Measurements from ENCODE around the gene AACS. TPM values are rescaled to one million over a fixed set of nuclear protein-coding genes. Genes with fewer than 3 reads are reported as not detected.
A peak's percentile ranks its signal among the peaks of the same experiment; 100 is the strongest.

The AACS gene
- polyA plus RNA-seq, 1 donor, result 19.1 TPM

DNA sequence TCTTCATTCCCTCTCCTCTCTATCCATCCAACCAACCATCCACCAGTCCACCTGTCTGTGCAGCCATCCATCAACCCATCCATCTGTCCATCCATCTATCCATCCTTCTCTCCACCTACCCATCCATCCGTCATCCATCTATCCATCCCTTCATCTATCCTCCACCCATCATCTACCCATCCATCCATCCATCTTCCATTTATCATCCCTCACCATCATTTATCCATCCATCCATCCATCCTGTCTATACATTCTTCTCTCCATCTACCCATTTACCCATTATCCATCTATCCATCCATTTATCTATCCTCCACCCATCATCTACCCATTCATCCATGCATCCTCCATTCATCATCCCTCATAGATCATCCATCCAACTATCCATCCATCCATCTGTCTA, 24.4 kb downstream of the AACS start:
- Histone ChIP-seq H3K4me1 (ENCODE audit: control insufficient read depth, insufficient read depth, low read length) (peaks cover 18% of the 10 kb centered on the region), H3K4me3 (ENCODE audit: low read length) (no peak overlapping the region), H3K27me3 (ENCODE audit: control insufficient read depth, insufficient read depth, low read length) (no peaks in the 10 kb centered on the region), H3K27ac (ENCODE audit: low read length) (no peak overlapping the region), H3K36me3 (ENCODE audit: control insufficient read depth, insufficient read depth, low read length) (peaks cover 50% of the 10 kb centered on the region), H3K9me3 (ENCODE audit: control insufficient read depth, low read depth, low read length) (no peaks in the 10 kb centered on the region)
- 100% methylated on average over 1 of the region's 1 CpG for WGBS (ENCODE audit: insufficient coverage, low lambda C conversion rate)
- DNase-seq, result no peak

- Histone ChIP-seq H3K27ac (ENCODE audit: low read length) (no peak overlapping the region), H3K4me3 (ENCODE audit: low read length) (no peak overlapping the region), H3K4me1 (ENCODE audit: control insufficient read depth, insufficient read depth, low read length) (peaks cover 18% of the 10 kb centered on the region), H3K27me3 (ENCODE audit: control insufficient read depth, insufficient read depth, low read length) (no peaks in the 10 kb centered on the region), H3K9me3 (ENCODE audit: control insufficient read depth, low read depth, low read length) (no peaks in the 10 kb centered on the region), H3K36me3 (ENCODE audit: control insufficient read depth, insufficient read depth, low read length) (peaks cover 49% of the 10 kb centered on the region)
- 100% methylated on average over 2 of the region's 3 CpGs for WGBS (ENCODE audit: insufficient coverage, low lambda C conversion rate)
- no peak for DNase-seq
These were observed 25.2 kb downstream of the AACS start for GRCh38 chr12:125090437-125090836.

- H3K27me3 ChIP-seq (ENCODE audit: control insufficient read depth, insufficient read depth, low read length), result no peaks in the 10 kb centered on the region
- no CpG with 5 or more reads among the region's 18 CpGs for WGBS (ENCODE audit: insufficient coverage, low lambda C conversion rate)
- peaks cover 18% of the 10 kb centered on the region for H3K4me1 ChIP-seq (ENCODE audit: control insufficient read depth, insufficient read depth, low read length)
- DNase-seq, result no peak
- no peak overlapping the region for H3K27ac ChIP-seq (ENCODE audit: low read length)
- H3K9me3 ChIP-seq (ENCODE audit: control insufficient read depth, low read depth, low read length), result no peaks in the 10 kb centered on the region
- H3K4me3 ChIP-seq (ENCODE audit: low read length), result no peak overlapping the region
- H3K36me3 ChIP-seq (ENCODE audit: control insufficient read depth, insufficient read depth, low read length), result peaks cover 48% of the 10 kb centered on the region
These were observed 26.2 kb downstream of the AACS start for GRCh38 chr12:125091401-125091800.

DNA sequence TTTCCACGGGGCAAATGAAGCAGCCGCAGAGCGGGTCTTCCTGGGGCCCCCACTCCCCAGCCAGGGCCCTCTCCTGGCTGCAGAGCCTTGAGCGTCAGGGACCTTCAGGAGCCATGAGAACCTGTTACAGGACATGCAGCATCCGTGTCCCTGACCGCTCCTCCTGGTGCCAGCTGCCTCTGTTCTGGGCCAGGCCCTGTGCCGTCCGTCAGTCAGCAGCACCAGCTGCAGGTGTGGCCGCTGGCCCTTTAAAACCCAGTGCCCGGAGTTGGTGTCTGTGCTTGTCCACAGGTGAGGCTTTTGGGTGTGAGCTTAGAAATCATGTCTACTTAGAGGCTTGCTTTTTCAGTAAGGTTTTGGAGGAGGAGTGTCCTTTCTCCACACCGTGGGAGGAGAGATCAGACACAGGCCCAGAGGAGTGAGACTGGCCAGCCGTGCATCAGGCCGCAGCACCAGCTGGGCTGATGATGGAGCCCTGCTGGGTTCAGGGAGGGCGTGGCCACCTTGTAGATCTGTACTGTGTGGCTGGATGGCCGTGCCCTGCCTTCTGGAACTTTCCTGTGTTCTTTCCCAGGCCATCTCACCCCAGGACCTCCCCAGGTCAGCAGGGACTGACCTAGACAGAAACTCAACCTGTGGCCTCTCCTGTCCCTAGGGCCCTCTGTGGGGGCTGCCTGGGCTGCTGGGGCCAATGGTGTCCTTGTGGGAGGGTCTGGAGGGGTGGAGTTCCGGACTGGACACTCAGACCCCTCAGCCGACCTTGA, 27.1 kb downstream of the AACS start:
- no peaks in the 10 kb centered on the region for H3K27me3 ChIP-seq (ENCODE audit: control insufficient read depth, insufficient read depth, low read length)
- no peak overlapping the region for H3K4me3 ChIP-seq (ENCODE audit: low read length)
- no peaks in the 10 kb centered on the region for H3K9me3 ChIP-seq (ENCODE audit: control insufficient read depth, low read depth, low read length)
- H3K36me3 ChIP-seq (ENCODE audit: control insufficient read depth, insufficient read depth, low read length), result peaks cover 40% of the 10 kb centered on the region
- no peak overlapping the region for H3K27ac ChIP-seq (ENCODE audit: low read length)
- WGBS (ENCODE audit: insufficient coverage, low lambda C conversion rate), result no CpG with 5 or more reads among the region's 17 CpGs
- DNase-seq, result no peak
- H3K4me1 ChIP-seq (ENCODE audit: control insufficient read depth, insufficient read depth, low read length), result peaks cover 18% of the 10 kb centered on the region

DNA sequence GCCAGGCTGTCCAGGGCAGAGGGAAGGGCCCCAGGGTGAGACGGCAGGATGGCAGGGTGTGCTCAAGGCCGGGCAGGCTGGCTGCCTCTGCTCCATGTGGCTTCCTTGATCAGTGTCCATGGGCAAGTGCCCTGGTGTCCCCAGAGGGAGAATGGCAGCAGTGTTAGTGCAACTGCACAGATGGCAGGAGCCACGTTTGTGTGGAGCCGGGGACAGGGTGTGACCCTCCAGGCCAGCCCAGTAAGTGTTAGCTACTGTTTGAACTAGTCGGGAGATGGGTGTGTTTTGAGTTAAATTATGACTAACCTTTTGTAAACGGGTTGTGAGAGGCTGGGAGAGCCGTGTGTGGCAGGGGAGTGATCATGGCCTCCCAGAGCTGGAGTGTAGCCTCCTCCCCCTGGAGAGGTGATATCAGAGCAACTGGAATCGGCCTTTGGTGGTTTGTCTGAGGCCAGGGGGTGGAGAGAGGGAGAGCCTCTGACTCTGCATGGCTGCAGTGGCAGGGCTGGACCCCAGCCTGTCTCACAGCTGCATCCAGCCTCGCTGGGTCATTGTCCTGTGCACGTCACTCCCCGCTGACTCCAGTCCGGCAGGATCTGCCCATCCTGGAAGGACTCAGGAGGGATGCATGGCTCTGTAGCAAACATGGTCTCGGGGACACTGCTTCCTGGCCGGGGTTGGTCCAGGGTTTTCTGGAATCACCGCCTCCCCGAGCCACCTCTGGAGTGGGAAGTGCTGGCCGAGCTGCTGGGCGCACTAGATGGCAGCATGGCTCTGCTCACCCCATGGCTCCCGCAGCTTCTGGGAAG, 27.8 kb downstream of the AACS start:
- Histone ChIP-seq H3K4me1 (ENCODE audit: control insufficient read depth, insufficient read depth, low read length) (peaks cover 18% of the 10 kb centered on the region), H3K4me3 (ENCODE audit: low read length) (no peak overlapping the region), H3K9me3 (ENCODE audit: control insufficient read depth, low read depth, low read length) (no peaks in the 10 kb centered on the region), H3K27ac (ENCODE audit: low read length) (no peak overlapping the region), H3K36me3 (ENCODE audit: control insufficient read depth, insufficient read depth, low read length) (peaks cover 35% of the 10 kb centered on the region), H3K27me3 (ENCODE audit: control insufficient read depth, insufficient read depth, low read length) (no peaks in the 10 kb centered on the region)
- no CpG with 5 or more reads among the region's 19 CpGs for WGBS (ENCODE audit: insufficient coverage, low lambda C conversion rate)
- DNase-seq, result peak; percentile 42 to 78

GRCh38 chr12:125093681-125094330, 28.6 kb downstream of the AACS start:
- Histone ChIP-seq H3K4me3 (ENCODE audit: low read length) (no peak overlapping the region), H3K27me3 (ENCODE audit: control insufficient read depth, insufficient read depth, low read length) (no peaks in the 10 kb centered on the region), H3K36me3 (ENCODE audit: control insufficient read depth, insufficient read depth, low read length) (peaks cover 35% of the 10 kb centered on the region), H3K4me1 (ENCODE audit: control insufficient read depth, insufficient read depth, low read length) (peaks cover 18% of the 10 kb centered on the region), H3K27ac (ENCODE audit: low read length) (no peak overlapping the region), H3K9me3 (ENCODE audit: control insufficient read depth, low read depth, low read length) (no peaks in the 10 kb centered on the region)
- no CpG with 5 or more reads among the region's 26 CpGs for WGBS (ENCODE audit: insufficient coverage, low lambda C conversion rate)
- DNase-seq, result no peak

DNA sequence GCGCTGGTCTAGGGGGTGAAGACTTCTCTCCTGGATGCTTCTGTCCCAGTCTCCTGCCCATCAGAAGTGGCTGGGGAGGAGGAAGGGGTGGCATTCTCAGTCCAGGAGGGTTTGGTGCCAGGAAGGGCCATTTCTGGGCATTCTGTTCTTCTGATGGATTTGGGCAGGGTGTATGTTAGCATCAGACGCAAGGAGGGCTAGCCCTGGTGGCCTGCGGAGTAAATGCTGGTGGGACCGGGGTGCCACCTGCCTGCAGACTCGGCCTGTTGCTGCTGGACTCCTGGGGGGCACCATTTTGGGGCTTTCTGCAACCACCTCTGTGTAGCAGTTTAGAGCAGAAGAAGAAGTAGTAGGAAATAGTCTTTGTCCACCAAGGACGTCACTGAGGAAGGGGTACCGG, 31.7 kb downstream of the AACS start:
- no peak for DNase-seq
- Histone ChIP-seq H3K9me3 (ENCODE audit: control insufficient read depth, low read depth, low read length) (no peaks in the 10 kb centered on the region), H3K4me3 (ENCODE audit: low read length) (no peak overlapping the region), H3K4me1 (ENCODE audit: control insufficient read depth, insufficient read depth, low read length) (peaks cover 27% of the 10 kb centered on the region), H3K27ac (ENCODE audit: low read length) (no peak overlapping the region), H3K36me3 (ENCODE audit: control insufficient read depth, insufficient read depth, low read length) (peaks cover 15% of the 10 kb centered on the region), H3K27me3 (ENCODE audit: control insufficient read depth, insufficient read depth, low read length) (no peaks in the 10 kb centered on the region)
- no CpG with 5 or more reads among the region's 7 CpGs for WGBS (ENCODE audit: insufficient coverage, low lambda C conversion rate)

DNA sequence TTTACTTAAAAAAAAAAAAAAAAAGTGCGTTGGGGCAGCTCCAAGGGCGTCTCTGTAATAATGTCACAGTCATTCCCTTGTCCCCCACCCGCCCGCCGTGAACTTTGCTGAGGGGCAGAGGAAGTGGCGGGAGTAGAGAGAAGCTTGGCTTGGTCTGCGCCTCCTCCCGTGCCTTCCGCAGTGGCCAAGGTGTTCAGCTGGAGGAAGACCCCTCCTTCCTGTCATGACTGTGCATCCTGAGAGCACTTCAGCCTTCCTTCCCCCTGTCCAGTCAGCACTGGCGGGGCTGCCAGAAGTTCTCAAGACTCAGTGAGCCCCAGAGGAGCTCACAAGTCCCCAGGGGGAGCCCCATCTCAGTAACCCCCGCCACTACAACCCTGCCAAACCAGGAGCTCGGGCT, 32.2 kb downstream of the AACS start:
- H3K4me1 ChIP-seq (ENCODE audit: control insufficient read depth, insufficient read depth, low read length), result peaks cover 25% of the 10 kb centered on the region
- no peak overlapping the region for H3K27ac ChIP-seq (ENCODE audit: low read length)
- no peaks in the 10 kb centered on the region for H3K27me3 ChIP-seq (ENCODE audit: control insufficient read depth, insufficient read depth, low read length)
- DNase-seq, result no peak
- WGBS (ENCODE audit: insufficient coverage, low lambda C conversion rate), result no CpG with 5 or more reads among the region's 12 CpGs
- no peaks in the 10 kb centered on the region for H3K9me3 ChIP-seq (ENCODE audit: control insufficient read depth, low read depth, low read length)
- no peak overlapping the region for H3K4me3 ChIP-seq (ENCODE audit: low read length)
- H3K36me3 ChIP-seq (ENCODE audit: control insufficient read depth, insufficient read depth, low read length), result peaks cover 12% of the 10 kb centered on the region

DNA sequence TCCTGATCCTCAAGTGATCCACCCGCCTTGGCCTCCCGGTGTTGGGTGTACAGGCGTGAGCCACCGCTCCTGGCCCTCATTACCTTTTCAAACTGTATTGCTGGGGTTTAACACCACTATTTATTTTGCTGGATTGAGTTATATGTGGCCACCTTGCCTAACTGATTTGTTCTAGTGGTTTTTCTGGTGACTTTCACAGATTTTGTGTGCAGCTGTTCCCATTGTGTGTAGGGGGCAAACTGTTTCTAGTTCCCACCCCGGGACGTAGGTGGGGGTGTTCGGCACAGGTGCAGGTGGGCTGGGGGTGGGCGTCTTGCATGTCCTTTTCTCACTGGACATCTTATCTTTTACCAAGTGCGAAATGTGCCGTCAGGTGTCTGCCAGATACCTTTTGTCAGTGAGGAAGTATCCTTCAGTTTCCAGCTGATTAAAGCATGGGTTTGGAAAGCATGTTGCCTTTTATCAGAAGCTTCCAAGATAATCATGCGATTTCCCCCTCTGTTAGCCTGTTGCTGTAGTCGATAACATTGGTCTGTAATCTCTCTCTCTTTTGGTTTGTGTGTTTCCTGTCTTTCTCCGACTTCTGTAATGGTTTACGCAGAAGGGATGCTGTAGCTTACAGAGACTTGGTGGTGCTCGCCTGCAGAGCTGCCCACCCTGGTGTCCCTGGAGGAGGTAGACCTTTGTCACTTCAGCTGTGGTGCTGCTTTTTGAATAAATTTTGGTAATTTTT, 33.6 kb downstream of the AACS start:
- Histone ChIP-seq H3K36me3 (ENCODE audit: control insufficient read depth, insufficient read depth, low read length) (peaks cover 23% of the 10 kb centered on the region), H3K4me1 (ENCODE audit: control insufficient read depth, insufficient read depth, low read length) (peaks cover 11% of the 10 kb centered on the region), H3K4me3 (ENCODE audit: low read length) (no peak overlapping the region), H3K27ac (ENCODE audit: low read length) (no peak overlapping the region), H3K9me3 (ENCODE audit: control insufficient read depth, low read depth, low read length) (no peaks in the 10 kb centered on the region), H3K27me3 (ENCODE audit: control insufficient read depth, insufficient read depth, low read length) (no peaks in the 10 kb centered on the region)
- WGBS (ENCODE audit: insufficient coverage, low lambda C conversion rate), result 10% methylated on average over 2 of the region's 15 CpGs
- DNase-seq, result no peak

DNA sequence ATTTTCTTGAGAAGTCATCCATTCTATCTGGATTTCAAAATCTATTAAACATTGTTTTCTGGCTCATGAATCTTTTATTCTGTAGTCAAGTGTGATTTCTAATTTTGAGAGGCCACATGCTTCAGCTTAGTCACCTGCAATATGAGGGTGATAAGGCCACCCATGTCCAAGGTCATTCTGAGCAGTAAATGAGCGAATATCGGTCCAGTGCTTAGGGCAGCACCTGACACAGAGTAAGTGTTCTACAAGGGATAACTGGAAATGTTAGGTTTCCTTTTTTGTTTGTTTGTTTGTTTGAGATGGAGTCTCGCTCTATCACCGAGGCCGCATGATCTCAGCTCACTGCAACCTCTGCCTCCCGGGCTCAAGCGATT, 34.2 kb downstream of the AACS start:
- peak; percentile 30 to 71 for DNase-seq
- Histone ChIP-seq H3K27ac (ENCODE audit: low read length) (no peak overlapping the region), H3K4me3 (ENCODE audit: low read length) (no peak overlapping the region), H3K4me1 (ENCODE audit: control insufficient read depth, insufficient read depth, low read length) (peaks cover 9% of the 10 kb centered on the region), H3K27me3 (ENCODE audit: control insufficient read depth, insufficient read depth, low read length) (no peaks in the 10 kb centered on the region), H3K36me3 (ENCODE audit: control insufficient read depth, insufficient read depth, low read length) (peaks cover 25% of the 10 kb centered on the region), H3K9me3 (ENCODE audit: control insufficient read depth, low read depth, low read length) (no peaks in the 10 kb centered on the region)
- WGBS (ENCODE audit: insufficient coverage, low lambda C conversion rate), result no CpG with 5 or more reads among the region's 7 CpGs
